ENCODE measurements around the gene LRRN2.

GRCh38 chr1:204599098-204599497, 86.4 kb downstream of the LRRN2 start:
- TF ChIP-seq PATZ1 (CRISPR knock-in tag; IDR thresholded peaks at IDR 0.05; ENCODE audit: borderline replicate concordance) (no peak), RARB (CRISPR knock-in tag; IDR thresholded peaks at IDR 0.05) (no peak), TOX (CRISPR knock-in tag; IDR thresholded peaks at IDR 0.05; ENCODE audit: borderline replicate concordance) (no peak), CSRNP3 (CRISPR knock-in tag; IDR thresholded peaks at IDR 0.05) (no peak), ZFP3 (CRISPR knock-in tag; IDR thresholded peaks at IDR 0.05) (no peak), ZNF70 (CRISPR knock-in tag; IDR thresholded peaks at IDR 0.05) (no peak), PPARA (CRISPR knock-in tag; IDR thresholded peaks at IDR 0.05; ENCODE audit: borderline replicate concordance) (no peak), ARNTL (CRISPR knock-in tag; IDR thresholded peaks at IDR 0.05; ENCODE audit: borderline replicate concordance, low read depth) (no peak), GLIS3 (CRISPR knock-in tag; IDR thresholded peaks at IDR 0.05) (no peak), POU6F1 (CRISPR knock-in tag; IDR thresholded peaks at IDR 0.05; ENCODE audit: borderline replicate concordance, low read depth) (no peak), SNAI2 (CRISPR knock-in tag; IDR thresholded peaks at IDR 0.05) (no peak)

All from SK-N-SH treated with all-trans-retinoic acid at 6 μM for 48 hours (cell line).